HG03025 (cell line): ENCODE results near the gene TMA16.
A peak's percentile ranks its signal among the peaks of the same experiment; 100 is the strongest.
"Not testable (repeated sequence)": the region's sequence is repeated elsewhere in the genome, so short reads cannot be mapped to it uniquely, and the experiment has no call there.

ENCODE experiments used
- ATAC-seq: cut with Tn5 transposase; IDR thresholded peaks from one replicate; pipeline ENCODE4 v1.9.1; 2021; ENCODE audit warnings: mild to moderate bottlenecking, moderate library complexity; ENCODE audit not compliant: unreplicated experiment, low FRiP score

The TMA16 gene

DNA sequence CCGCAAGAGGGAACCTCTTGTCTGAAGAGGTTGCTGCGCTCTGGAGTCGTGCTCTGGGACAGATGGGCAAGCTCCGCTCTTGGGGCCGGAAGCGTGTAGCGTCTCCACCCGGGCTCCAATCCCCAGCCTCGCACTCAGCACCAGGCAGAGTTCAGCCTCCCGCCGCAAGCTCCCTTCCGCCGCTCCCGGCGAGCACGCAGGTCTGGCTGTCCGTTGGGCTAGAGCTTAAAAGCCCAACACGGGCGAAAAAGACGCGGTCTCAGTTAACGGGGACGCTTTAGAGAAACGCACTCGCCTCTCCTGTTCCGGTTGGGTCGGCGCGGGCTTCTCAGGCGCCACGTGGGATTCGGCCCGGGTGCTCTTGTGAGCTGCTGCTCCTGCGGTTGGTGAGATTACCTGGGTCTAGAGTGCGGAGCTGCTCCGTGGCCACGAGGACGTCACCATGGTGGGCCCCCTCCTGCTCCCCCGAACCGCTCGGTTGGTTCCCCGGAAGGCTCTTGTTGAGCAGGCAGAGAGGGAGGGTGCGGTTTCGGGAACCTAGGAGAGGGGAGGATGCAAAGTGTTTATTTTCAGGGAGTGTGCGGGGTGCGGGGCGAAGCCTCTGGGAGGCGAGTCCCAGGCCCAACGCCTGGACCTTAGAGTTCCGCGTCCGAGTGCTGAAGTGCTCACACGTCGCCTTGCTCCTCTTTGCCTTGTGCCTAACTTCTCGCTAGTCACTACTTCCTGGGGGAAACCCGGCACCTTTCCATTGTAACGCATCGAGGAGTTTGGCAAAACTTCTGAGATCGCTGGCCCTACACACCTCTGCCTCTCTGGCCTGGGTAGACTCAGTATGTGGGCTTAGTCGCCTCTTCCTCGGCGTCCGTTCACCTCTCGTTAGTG lies at the start of gene TMA16:
Gene TMA16 (plus strand): TSS at position 331 of the 882 bp plus-strand sequence. CDS start 112 bp downstream, at position 443.
- ATAC-seq = peak; percentile 90

DNA sequence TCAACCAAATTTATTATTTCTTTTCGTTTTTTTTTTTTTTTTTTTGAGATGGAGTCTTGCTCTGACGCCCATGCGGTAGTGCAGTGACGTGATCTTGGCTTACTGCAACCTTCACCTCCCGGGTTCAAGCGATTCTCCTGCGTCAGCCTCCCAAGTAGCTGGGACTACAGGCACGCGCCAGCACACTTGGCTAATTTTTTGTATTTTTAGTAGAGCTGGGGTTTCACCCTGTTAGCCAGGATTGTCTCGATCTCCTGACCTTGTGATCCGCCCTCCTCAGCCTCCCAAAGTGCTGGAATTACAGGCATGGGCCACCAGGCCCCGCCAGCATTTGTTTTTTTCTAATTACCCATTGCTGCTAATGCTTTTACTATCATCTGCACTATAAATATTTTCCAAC lies 47.5 kb upstream of the TMA16 start:
- not testable (repeated sequence) for ATAC-seq

DNA sequence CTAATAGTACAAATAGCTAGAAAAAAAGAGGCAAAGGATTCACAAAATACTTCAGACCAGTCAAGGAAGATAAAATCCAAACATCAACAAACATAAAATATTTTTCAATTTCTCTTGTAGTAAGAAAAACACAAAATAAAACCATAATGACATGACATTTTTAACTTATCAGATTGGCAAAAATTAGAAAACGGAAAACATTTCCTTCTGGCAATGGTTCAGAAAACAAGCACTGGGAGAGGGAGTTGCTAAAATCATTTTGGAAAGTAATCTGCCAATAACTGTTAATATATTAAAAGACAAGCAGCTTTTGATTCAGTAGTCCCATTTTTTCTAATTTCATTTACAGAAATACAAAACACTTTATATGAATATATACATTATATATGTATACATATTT lies 47.0 kb upstream of the TMA16 start:
- no peak for ATAC-seq

- no peak for ATAC-seq
Observed at GRCh38 chr4:163448540-163449203, 45.8 kb upstream of the TMA16 start.

- no peak for ATAC-seq
Observed at GRCh38 chr4:163462556-163462955, 31.9 kb upstream of the TMA16 start.

- ATAC-seq = no peak
Observed at GRCh38 chr4:163467082-163467770, 27.3 kb upstream of the TMA16 start.

- no peak for ATAC-seq
Observed at GRCh38 chr4:163470391-163470790, 24.1 kb upstream of the TMA16 start.

DNA sequence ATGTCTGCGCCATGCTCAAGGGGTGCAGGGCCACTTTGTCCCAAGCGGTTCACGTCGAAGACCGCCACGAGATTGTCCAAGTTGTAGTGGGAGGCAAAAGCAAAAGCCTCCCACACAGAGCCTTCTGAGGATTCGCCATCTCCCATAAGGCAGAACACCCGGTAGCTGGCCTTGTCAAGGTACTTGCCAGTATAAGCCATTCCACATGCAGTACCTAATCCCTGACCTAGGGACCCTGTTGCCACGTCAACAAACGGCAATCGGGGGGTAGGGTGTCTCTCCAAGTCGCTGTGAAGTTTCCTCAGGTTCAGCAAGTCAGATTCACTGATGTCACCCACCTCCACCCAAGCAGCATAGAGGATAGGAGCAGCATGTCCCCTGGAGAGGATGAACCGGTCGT lies 21.4 kb upstream of the TMA16 start:
- ATAC-seq = no peak

DNA sequence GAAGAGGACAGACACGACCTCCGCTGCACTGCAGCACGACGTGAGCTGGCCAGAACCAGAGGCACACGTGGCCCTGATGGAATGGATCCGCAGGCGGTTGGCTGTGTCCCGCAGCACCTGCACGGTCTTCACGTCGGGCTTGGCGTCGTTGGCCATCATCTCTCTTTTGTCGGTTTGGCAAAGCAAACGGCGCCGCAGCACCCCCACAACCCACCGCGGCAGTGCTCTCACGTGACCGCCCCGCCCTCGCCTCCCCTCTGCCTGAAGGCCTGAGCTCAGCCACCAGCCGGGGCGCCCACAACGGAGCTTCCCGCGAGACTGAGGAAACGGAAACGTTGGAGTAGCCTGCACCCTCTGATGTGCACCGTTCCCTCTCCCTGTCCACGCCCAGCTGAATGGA lies 20.9 kb upstream of the TMA16 start, which contains the start of gene TKTL2:
Gene TKTL2 (minus strand): TSS at position 179 of the 400 bp plus-strand sequence. CDS start 20 bp downstream, at position 159.
- no peak for ATAC-seq

GRCh38 chr4:163474027-163474426 lies 20.5 kb upstream of the TMA16 start:
- ATAC-seq = no peak

- ATAC-seq = no peak
Observed at GRCh38 chr4:163476761-163477438, 17.6 kb upstream of the TMA16 start.

- ATAC-seq = peak; percentile 89
Observed at GRCh38 chr4:163482190-163482589, 12.3 kb upstream of the TMA16 start.

DNA sequence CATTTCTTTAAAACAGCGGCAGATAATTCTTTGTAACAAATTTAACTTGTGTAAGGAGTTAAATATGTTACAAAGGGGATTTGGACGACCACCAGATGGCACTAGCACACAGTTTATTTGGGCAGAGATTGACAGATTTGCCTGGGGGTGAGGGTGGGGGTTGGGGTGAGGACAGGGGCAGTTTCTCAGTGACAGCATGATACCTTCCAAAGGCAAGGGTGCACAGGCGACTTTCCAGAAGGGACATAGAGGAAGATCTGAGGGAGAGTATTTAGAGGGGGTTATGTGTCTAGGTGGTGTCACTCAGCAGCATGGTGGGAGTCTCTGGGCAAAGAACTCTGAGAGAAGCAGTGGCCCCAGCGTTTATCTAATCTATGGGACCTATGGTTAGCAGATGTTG lies 9.6 kb upstream of the TMA16 start:
- ATAC-seq = no peak

GRCh38 chr4:163485589-163485988 lies 8.9 kb upstream of the TMA16 start:
- ATAC-seq = no peak

- ATAC-seq = no peak
Observed at GRCh38 chr4:163486321-163486720, 8.2 kb upstream of the TMA16 start.

- no peak for ATAC-seq
Observed at GRCh38 chr4:163489929-163490328, 4.6 kb upstream of the TMA16 start.

DNA sequence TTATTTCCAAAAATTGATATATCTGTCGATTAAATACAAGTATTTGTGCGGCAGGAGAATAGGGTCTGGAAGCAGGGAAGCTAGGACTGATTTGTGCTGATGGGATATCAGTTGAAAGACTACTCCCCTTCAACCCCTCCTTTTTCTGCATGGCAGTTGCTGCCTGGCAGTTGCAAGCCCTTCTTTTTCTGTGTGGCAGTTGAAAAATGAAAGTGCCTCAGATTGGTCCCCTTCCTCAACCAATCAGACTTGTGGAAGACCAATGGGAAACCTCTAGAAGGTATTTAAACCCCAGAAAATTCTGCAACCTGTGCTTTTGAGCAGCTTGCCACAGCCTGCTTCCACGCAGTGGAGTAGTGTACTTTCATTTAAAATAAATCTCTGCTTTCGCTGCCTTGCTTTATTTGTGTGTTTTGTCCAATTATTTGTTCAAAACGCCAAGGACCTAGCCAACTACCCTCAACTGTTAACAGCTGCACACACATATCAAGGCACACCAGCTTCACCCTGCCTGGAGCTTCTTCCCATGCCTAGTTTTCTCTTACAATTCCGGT lies 1.5 kb upstream of the TMA16 start:
- no peak for ATAC-seq

GRCh38 chr4:163493643-163494359 lies 689 bp upstream of the TMA16 start:
- peak; percentile 24 for ATAC-seq

- no peak for ATAC-seq
Observed at GRCh38 chr4:163495900-163496299, 1.4 kb downstream of the TMA16 start.

DNA sequence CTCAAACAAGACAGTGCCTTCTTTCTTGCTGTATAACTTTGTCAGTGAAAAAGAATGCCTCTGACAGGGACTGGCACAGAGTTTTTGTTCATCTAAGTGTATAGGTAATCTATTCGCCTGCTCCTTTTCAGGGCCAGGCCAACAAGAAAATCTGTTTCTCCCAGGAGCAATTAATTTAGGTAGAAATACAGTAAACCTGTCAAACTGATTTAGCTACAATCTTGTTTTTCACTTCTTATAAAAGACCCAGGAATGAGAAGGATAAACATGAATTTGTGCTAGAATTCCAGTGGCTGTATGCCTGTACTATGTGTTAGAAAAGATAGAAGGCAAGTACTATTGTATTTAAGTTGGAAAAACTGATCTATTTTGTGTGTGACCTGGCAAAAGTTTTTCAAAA lies 6.1 kb downstream of the TMA16 start:
- no peak for ATAC-seq
